AG04450 (cell line): Measurements from ENCODE around the gene NCOA1. TPM values are rescaled to one million over a fixed set of nuclear protein-coding genes. Genes with fewer than 3 reads are reported as not detected.
A peak's percentile ranks its signal among the peaks of the same experiment; 100 is the strongest.

Experiments used
- CTCF ChIA-PET: fragments of 300-600, 350-600 bp; formaldehyde crosslinking; extraction: SDS; loops from one replicate; lab custom pipeline; 2022; ENCODE audit warnings: antibody characterized with exemption, inconsistent platforms; lab: Charles Lee
- POLR2A ChIA-PET: fragments of 350-600 bp; formaldehyde crosslinking; extraction: SDS; loops from one replicate; lab custom pipeline; 2021; ENCODE audit warnings: antibody characterized with exemption, inconsistent platforms; lab: Yijun Ruan, JAX
- DNase-seq: peaks from one replicate; pipeline ENCODE4 v3.0.0-alpha.2; 2011; ENCODE audit warnings: low read depth, low spot score
- H3K27ac ChIP-seq: one replicate; pipeline ENCODE4 v1.5.1; 2012; ENCODE audit warnings: low read depth, low read length, control low read depth
- H3K27me3 ChIP-seq: one replicate; pipeline ENCODE4 v1.6.0; 2012; ENCODE audit warnings: low read length; ENCODE audit not compliant: control insufficient read depth, insufficient read depth
- H3K4me3 ChIP-seq: 2 replicates; pipeline ENCODE4 v1.5.1; 2011; ENCODE audit warnings: mild to moderate bottlenecking, low read depth, low read length, control low read depth
- H3K9me3 ChIP-seq: 2 replicates; pipeline ENCODE4 v1.5.1; 2012; ENCODE audit warnings: low read length; ENCODE audit not compliant: control insufficient read depth, insufficient read depth
- polyA plus RNA-seq: library from polyadenylated mRNA; depleted of rRNA; stranded (reverse); fragments of >200 nt; gene quantifications from 2 replicates; pipeline ENCODE4 v1.2.3, GENCODE V29; 2011
- TF ChIP-seq, protein P1 (sequence below): IDR thresholded peaks from 2 replicates; pipeline ENCODE4 v1.5.1; 2011; ENCODE audit warnings: low read depth, low read length, control low read depth, inconsistent platforms

NCOA1 gene
- polyA plus RNA-seq, 1 experiment: 20.8 TPM

DNA sequence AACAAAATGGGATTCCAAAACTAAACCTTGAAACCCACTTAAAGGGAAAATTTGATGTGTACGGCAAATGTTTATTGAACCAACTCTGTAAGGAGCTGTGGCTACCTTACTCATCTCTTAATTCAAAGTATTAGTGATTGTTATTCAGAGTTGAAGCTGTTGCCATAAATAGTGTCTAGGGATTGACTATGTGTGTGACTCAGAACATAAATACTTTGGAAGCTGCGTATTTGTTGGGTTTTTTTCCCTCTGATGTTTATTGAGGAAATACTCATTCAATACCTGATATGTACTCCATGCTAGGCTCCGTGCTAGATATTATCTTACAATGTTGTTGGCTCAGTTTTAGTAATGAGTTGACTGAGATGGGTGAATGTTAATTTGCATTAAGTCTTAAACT is 211.7 kb downstream of the NCOA1 start:
- Histone ChIP-seq H3K9me3 (no peaks in the 10 kb centered on the region), H3K4me3 (no peak overlapping the region), H3K27me3 (no peaks in the 10 kb centered on the region), H3K27ac (no peak overlapping the region)
- DNase-seq: peak; percentile 62
- ChIA-PET CTCF (no interaction called here), POLR2A (no interaction called here)
- TF ChIP-seq, protein P1, sequence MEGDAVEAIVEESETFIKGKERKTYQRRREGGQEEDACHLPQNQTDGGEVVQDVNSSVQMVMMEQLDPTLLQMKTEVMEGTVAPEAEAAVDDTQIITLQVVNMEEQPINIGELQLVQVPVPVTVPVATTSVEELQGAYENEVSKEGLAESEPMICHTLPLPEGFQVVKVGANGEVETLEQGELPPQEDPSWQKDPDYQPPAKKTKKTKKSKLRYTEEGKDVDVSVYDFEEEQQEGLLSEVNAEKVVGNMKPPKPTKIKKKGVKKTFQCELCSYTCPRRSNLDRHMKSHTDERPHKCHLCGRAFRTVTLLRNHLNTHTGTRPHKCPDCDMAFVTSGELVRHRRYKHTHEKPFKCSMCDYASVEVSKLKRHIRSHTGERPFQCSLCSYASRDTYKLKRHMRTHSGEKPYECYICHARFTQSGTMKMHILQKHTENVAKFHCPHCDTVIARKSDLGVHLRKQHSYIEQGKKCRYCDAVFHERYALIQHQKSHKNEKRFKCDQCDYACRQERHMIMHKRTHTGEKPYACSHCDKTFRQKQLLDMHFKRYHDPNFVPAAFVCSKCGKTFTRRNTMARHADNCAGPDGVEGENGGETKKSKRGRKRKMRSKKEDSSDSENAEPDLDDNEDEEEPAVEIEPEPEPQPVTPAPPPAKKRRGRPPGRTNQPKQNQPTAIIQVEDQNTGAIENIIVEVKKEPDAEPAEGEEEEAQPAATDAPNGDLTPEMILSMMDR: no peak

DNA sequence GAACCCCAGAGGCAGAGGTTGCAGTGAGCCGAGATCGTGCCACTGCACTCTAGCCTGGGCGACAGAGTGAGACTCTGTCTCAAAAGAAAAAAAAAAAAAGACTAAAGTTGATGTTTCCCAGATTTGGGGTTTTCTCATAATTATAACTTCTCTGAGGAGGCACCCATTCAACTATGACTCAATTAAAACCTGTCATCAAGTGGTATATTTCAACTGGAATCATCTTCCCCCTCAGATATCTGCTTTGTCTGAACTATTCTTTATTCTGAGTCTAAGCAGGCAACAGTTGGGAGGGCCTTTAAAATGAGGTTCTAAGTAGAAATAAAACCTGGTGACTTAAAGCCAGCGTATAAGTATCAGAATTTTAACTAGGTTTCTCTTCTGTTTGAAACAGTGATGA is 213.6 kb downstream of the NCOA1 start:
- CTCF ChIA-PET: no interaction called here
- TF ChIP-seq, protein P1: no peak
- no peak for DNase-seq

DNA sequence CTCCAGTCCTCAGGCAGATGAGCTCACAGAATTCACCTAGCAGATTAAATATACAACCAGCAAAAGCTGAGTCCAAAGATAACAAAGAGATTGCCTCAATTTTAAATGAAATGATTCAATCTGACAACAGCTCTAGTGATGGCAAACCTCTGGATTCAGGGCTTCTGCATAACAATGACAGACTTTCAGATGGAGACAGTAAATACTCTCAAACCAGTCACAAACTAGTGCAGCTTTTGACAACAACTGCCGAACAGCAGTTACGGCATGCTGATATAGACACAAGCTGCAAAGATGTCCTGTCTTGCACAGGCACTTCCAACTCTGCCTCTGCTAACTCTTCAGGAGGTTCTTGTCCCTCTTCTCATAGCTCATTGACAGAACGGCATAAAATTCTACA is 216.1 kb downstream of the NCOA1 start:
- Histone ChIP-seq H3K27ac (no peak overlapping the region), H3K4me3 (no peak overlapping the region), H3K27me3 (no peaks in the 10 kb centered on the region), H3K9me3 (no peaks in the 10 kb centered on the region)
- ChIA-PET CTCF (interaction anchor here (0.6 kb wide), 1 partner anchor 179 kb away, joined by 3 read pairs; no protein-coding TSS in a partner anchor), POLR2A (no interaction called here)
- no peak for DNase-seq
- TF ChIP-seq, protein P1: no peak

More for the DNA sequence above, 213.6 kb downstream of the NCOA1 start:
- Histone ChIP-seq H3K27me3 (no peaks in the 10 kb centered on the region), H3K9me3 (no peaks in the 10 kb centered on the region), H3K4me3 (no peak overlapping the region), H3K27ac (no peak overlapping the region)
- POLR2A ChIA-PET: no interaction called here

DNA sequence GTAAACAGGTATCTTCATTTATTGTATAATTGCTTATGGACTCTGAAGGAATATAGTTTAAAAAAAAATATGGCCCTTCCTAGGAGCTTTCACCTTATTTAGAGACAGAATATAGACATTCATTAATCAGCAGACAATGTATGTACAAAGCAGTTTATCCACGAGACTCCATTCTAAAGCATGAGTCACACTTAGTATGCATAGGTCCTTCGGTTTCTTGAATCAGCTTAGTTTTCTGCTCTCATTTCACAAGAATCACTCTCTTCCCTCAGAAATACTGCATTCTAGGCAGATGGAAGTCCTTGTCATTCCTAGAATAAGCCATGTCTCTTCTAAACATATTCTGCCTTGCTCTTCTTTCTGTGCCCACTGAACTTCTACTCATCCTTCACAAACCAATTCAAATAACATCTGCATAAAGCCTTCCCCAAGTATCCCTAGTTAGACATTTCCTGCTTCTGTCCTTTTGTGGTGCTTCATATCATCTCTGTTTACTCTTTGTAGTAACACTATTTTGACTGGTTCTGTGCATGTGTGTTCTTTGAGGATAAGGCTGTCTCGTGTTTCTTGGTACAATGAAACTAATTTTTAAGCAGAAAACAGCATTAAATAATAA is 217.6 kb downstream of the NCOA1 start:
- no peaks in the 10 kb centered on the region for H3K9me3 ChIP-seq
- POLR2A ChIA-PET: no interaction called here
- TF ChIP-seq, protein P1: no peak
- CTCF ChIA-PET: no interaction called here
- H3K27ac ChIP-seq: no peak overlapping the region
- no peak overlapping the region for H3K4me3 ChIP-seq
- DNase-seq: peak; percentile 23
- no peaks in the 10 kb centered on the region for H3K27me3 ChIP-seq

DNA sequence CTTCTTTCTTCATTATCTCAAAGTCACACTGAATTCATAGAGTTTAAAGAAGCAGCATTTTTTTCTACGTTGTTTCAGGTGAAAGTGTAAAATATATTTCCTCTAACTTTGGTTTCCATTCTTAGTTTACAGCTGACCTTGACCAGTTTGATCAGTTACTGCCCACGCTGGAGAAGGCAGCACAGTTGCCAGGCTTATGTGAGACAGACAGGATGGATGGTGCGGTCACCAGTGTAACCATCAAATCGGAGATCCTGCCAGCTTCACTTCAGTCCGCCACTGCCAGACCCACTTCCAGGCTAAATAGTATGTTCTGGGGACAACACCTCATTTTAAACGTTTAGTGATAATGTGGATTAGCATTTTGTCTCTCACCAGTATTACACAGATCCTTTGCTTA is 219.8 kb downstream of the NCOA1 start:
- H3K27me3 ChIP-seq: no peaks in the 10 kb centered on the region
- ChIA-PET CTCF (no interaction called here), POLR2A (no interaction called here)
- no peak for DNase-seq
- H3K9me3 ChIP-seq: no peaks in the 10 kb centered on the region
- H3K4me3 ChIP-seq: no peak overlapping the region
- TF ChIP-seq, protein P1: no peak
- H3K27ac ChIP-seq: no peak overlapping the region
